ENCODE results near the gene MFAP3L. TPM values are rescaled to one million over a fixed set of nuclear protein-coding genes. Genes with fewer than 3 reads are reported as not detected.

MFAP3L gene
- total RNA-seq, 1 experiment from 2014 or later: 5.1 TPM

DNA sequence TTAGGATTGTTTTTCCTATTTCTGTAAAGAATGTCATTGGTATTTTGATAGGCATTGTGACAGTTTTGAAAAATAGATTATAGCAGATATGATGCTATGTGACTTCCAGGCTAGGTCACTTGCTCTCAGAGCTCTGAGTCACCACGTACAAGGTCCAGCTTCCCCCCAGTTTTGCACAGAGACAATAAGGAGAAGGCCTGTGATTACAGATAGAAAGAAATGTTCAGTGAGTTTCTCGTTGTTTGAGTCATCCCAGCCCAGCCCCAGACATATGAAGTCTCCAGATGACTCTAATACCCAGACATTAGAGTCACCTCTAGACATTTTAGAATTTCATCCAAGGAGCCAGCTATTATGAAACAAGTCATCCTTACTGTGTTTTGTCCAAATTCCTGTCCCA is 57.2 kb downstream of the MFAP3L start:
- no CpG with 5 or more reads among the region's 2 CpGs for WGBS (ENCODE audit: extremely low coverage, insufficient read length, low lambda C conversion rate)
- no peak overlapping the region for H3K56ac ChIP-seq (ENCODE audit: insufficient read length, low read depth, low read length)
- H2BK15ac ChIP-seq (ENCODE audit: low read depth, low read length): no peak overlapping the region
- no peak overlapping the region for H3K4ac ChIP-seq (ENCODE audit: low read depth, low read length)
- H3K23me2 ChIP-seq (ENCODE audit: insufficient read length, low read depth, low read length, poor library complexity, severe bottlenecking): no peaks in the 10 kb centered on the region
- DNase-seq: no peak
- H3K4me1 Mint-ChIP-seq: peaks cover 9 to 11% of the 10 kb centered on the region in 2 experiments
- no peak overlapping the region for H3K27ac ChIP-seq (ENCODE audit: insufficient read length, low read depth, low read length)
- H2BK12ac ChIP-seq (ENCODE audit: insufficient read length, low read depth, low read length): no peak overlapping the region
- H4K8ac ChIP-seq (replicated peaks; ENCODE audit: insufficient read length, low read depth, low read length): no peak overlapping the region
- H3T11ph ChIP-seq (ENCODE audit: low read length): no peak overlapping the region
- H3K23ac ChIP-seq (ENCODE audit: insufficient read length, low read depth, low read length): no peak overlapping the region
- no peak overlapping the region for H2BK120ac ChIP-seq (ENCODE audit: low read depth, low read length, poor library complexity, severe bottlenecking)
- TF ChIP-seq, protein P1, sequence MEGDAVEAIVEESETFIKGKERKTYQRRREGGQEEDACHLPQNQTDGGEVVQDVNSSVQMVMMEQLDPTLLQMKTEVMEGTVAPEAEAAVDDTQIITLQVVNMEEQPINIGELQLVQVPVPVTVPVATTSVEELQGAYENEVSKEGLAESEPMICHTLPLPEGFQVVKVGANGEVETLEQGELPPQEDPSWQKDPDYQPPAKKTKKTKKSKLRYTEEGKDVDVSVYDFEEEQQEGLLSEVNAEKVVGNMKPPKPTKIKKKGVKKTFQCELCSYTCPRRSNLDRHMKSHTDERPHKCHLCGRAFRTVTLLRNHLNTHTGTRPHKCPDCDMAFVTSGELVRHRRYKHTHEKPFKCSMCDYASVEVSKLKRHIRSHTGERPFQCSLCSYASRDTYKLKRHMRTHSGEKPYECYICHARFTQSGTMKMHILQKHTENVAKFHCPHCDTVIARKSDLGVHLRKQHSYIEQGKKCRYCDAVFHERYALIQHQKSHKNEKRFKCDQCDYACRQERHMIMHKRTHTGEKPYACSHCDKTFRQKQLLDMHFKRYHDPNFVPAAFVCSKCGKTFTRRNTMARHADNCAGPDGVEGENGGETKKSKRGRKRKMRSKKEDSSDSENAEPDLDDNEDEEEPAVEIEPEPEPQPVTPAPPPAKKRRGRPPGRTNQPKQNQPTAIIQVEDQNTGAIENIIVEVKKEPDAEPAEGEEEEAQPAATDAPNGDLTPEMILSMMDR (conservative IDR thresholded peaks at IDR 0.05): no peak
- no peaks in the 10 kb centered on the region for H3K27me3 ChIP-seq (ENCODE audit: insufficient read depth, low read length)
- 0 out of 5 replicates have a peak, but pooled peaks cover 0 to 2% of the 10 kb centered on the region in 2 experiments for H3K9me3 Mint-ChIP-seq
- no peak overlapping the region for H4K91ac ChIP-seq (ENCODE audit: insufficient read length, low read depth, low read length)
- H3K14ac ChIP-seq (ENCODE audit: insufficient read depth, low read length): no peak overlapping the region
- no peak overlapping the region for H4K5ac ChIP-seq (ENCODE audit: insufficient read length, low read depth, low read length)
- H3K79me1 ChIP-seq (ENCODE audit: insufficient read depth, low read depth, low read length, poor library complexity, severe bottlenecking): no peaks in the 10 kb centered on the region
- H2BK20ac ChIP-seq (ENCODE audit: low read depth, low read length, poor library complexity, severe bottlenecking): no peak overlapping the region
- no peak overlapping the region for H3K4me2 ChIP-seq (ENCODE audit: insufficient read depth, insufficient read length, low read length)
- no peaks in the 10 kb centered on the region for H3K36me3 Mint-ChIP-seq (ENCODE audit: insufficient read depth in 1 of 3, low read depth in 3 of 3)
- H2AK5ac ChIP-seq (ENCODE audit: insufficient read length, low read length): no peak overlapping the region
- H3K27ac Mint-ChIP-seq: no peak overlapping the region
- no peak overlapping the region for H3K9ac ChIP-seq (ENCODE audit: extremely low read depth, insufficient read length, low read length)
- H3K4me3 Mint-ChIP-seq: no peak overlapping the region
- no peak overlapping the region for H2BK5ac ChIP-seq (ENCODE audit: insufficient read length, low read length)
- H3K9me3 ChIP-seq (ENCODE audit: control insufficient read depth, low read depth, low read length): no peaks in the 10 kb centered on the region
- no peak overlapping the region for H3K18ac ChIP-seq (ENCODE audit: insufficient read length, low read depth, low read length)
- no peaks in the 10 kb centered on the region for H3K27me3 Mint-ChIP-seq (ENCODE audit: low read depth)
- H3K4me1 ChIP-seq (ENCODE audit: insufficient read depth, low read length): no peaks in the 10 kb centered on the region
- no peaks in the 10 kb centered on the region for H4K20me1 ChIP-seq (ENCODE audit: control insufficient read depth, insufficient read depth, insufficient read length)
- no peaks in the 10 kb centered on the region for H3K79me2 ChIP-seq (ENCODE audit: insufficient read depth, low read length)
- no peak overlapping the region for H2AFZ ChIP-seq (ENCODE audit: low read length)

All from H9 (cell line).